Limb (tissue), 2 donors: ENCODE results near the gene TMEM116.
"Not testable (repeated sequence)": the region's sequence is repeated elsewhere in the genome, so short reads cannot be mapped to it uniquely, and the experiment has no call there.

ENCODE experiments used
- DNase-seq, 2 donors: peaks; one replicate each; pipeline ENCODE4 v3.0.0-alpha.2; 2016; ENCODE audit errors: extremely low spot score in 2 of 2

Gene TMEM116

GRCh38 chr12:111978545-111978944 is 34.4 kb downstream of the TMEM116 start:
- DNase-seq, result no peak

- DNase-seq, result no peak
These were observed 36.1 kb downstream of the TMEM116 start for GRCh38 chr12:111976860-111977259.

DNA sequence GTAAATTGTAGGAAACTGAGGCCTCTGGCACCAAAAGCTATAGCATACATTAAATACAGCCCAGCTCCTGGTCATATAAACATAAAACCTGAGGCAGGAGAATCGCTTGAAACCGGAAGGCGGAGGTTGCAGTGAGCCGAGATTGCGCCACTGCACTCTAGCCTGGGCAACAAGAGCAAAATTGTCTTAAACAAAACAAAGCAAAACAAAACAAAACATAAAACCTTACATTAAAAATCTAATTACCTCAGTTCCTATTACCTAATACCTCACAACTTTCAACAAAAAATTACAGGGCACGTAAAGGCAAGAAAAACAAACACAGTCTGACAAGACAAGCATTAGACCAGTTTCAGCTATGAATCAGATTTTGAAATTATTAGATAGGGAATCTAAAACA is 36.7 kb downstream of the TMEM116 start:
- DNase-seq, result no peak

DNA sequence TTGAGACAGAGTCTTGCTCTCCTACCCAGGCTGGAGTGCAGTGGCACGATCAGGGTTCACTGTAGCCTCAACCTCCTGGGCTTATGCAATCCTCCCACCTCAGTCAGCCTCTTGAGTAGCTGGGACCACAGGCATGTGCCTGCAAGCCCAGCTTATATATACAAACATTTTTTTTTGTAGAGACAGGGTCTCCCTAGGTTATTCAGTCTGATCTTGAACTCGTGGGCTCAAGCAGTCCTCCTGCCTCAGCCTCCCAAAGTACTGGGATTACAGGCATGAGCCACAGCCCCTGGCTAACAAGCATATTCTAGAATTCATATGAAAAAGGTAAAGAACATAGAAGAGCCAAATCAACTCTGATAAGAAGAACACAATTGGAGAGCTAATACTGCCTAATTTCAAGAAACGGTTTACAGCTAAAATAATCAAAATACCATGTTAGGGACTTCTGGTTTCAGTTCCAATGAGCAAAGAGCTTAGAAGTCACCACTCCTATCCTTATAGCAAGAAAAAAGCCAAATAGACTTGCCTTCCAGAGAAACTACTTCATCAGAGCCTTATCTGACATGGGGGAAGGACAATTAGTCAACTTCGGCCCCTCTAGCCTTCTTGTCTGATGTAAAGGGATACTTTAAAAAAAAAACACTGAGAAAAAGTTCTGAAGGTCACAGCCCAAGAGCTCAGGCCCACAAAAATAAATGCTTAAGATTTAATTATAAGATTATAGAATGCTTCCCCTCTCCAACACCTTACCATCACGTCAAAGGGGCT is 37.6 kb downstream of the TMEM116 start:
- DNase-seq, result no peak

DNA sequence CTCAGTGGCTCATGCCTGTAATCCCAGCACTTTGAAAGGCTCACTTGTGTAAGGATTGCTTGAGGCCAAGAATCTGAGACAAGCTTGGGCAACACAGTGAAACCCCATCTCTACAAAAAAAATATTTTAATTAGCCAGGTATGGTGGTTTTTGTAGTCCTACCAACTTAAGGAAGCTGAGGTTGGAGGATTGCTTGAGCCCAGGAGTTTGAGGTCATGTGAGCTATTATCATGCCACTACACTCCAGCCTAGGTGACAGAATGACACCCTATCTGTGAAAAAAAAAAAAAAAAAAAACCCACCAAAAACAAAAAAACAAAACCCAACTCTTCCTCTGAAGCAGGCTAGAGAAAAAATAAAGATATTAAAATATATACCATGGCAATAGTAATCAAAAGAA is 41.2 kb downstream of the TMEM116 start:
- DNase-seq, result no peak

DNA sequence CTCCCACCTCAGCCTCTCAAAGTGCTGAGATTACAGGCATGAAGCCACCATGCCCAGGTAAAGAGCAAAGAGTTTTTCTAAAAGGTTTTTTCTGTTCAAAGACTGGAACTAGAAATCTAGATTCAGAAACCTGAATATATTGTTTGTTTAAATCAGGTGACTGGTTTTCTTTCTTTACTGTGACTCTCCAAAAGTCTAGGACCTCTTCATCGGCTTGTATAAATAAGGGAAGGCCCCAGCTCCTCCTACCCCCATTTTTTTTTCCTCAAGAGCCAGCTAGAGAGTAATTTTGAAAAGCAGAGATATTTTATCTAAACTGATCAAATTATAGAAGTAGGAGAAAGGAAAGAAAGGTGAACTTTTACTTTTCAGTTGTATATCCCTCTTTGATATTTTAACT is 48.0 kb downstream of the TMEM116 start:
- DNase-seq, result no peak

GRCh38 chr12:111959518-111959917 is 53.4 kb downstream of the TMEM116 start:
- DNase-seq, result not testable (repeated sequence)

DNA sequence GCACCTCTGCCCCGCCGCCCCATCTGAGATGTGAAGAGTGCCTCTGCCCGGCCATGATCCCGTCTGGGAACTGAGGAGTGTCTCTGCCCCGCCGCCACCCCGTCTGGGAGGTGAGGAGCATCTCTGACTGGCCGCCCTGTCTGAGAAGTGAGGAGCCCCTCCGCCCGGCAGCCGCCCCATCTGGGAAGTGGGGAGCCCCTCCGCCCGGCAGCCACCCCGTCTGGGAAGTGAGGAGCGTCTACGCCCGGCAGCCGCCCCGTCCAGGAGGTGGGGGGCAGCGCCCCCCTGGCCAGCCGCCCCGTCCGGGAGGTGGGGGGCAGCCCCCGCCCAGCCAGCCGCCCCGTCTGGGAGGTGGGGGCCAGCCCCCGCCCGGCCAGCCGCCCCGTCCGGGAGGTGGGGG is 55.7 kb downstream of the TMEM116 start:
- DNase-seq, result not testable (repeated sequence)

DNA sequence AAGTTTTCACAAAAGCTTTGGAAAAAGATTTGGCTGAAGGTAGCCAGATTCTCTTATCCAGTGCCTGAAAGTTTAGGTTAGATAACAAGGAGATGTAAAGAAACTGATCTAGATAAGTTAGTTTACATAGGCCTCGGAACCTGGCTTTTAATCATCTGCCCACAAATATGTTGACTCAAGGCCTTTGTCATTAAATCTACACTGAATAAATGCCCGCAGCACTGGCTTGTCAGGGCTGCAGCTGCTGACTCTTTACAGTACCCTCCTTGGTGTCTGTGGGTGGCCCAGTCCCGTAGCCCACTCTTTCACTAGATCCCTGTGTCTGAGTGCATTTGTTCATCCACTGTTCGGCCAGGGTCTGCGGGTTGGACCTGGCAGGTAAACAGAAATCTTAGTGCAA is 58.0 kb downstream of the TMEM116 start:
- no peak for DNase-seq

DNA sequence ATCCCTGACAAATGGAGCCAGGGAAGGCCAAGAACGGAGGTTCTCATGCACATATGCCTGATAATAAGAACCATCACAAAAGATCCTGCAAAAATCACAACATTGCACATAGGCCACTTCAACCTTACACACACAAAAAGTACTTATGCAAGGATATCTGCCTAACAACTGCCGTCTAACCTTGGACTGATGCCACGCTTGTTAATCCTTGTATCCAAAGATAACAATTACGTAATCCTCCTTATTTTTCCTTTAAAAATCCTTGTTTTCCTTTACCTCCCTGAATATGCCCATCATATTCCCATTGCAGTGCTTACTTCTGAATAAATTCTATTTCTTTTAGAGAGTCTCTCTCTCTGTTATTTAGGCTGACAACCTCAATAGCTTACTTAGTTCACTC is 59.5 kb downstream of the TMEM116 start:
- no peak for DNase-seq

GRCh38 chr12:111952084-111952787 is 60.7 kb downstream of the TMEM116 start:
- not testable (repeated sequence) for DNase-seq

- DNase-seq, result not testable (repeated sequence)
These were observed 61.8 kb downstream of the TMEM116 start for GRCh38 chr12:111950961-111951676.

DNA sequence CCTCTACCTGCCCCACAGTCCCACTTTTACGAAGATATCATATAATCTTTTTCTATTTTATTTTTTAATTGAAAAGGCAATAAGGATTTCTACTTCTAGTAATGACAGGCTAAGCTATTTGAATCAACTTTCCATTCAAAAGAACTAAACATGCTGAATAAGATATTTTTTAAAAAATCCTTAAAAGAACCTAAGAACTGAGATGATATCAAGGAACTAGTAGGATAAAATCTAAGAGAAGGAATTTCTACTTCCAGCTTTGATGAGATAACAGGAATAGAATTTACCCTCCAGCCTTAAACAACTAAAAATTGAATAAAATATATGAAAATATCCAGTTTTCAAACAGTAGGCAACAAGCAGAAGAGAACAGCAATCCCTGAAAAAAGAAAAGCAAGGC is 69.0 kb downstream of the TMEM116 start:
- no peak for DNase-seq

DNA sequence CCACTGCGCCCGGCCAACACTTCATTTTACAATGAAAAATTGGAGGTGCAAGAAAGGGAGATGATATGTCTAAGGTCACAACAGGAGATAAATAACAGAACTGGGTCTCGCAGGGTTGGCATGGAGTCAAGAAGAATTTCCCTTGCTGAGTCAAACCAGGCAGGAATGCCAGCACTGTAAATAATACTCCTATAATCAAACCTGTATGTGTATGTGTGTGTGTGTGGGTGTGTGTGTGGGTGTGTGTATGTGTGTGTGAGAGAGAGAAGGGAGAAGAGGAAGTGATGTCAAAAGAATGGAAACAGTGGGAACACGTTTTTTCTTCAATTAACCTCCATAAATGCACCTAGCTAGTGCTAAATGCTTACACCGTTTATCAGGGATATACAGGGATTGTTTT is 70.4 kb downstream of the TMEM116 start:
- no peak for DNase-seq

DNA sequence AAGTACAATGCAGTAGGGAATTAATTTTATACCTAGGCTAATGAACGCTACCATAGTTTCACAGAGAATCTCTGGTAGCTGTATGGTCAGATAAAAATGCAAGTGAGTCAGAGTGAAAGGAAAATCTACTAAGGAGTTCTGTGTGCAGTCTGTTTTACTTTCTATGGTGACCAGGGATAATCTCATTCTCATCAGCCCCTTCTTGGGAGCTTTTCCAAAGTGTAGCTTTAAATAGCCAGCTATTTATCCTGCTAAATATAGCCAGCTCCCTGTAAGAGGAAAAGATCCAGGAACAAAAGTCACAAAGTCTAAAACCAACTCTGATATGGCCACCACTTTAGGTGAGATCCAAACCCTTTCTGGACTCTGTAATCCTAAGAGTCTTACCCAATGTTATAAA is 75.5 kb downstream of the TMEM116 start:
- DNase-seq, result no peak

- no peak for DNase-seq
These were observed 76.1 kb downstream of the TMEM116 start for GRCh38 chr12:111936869-111937268.

DNA sequence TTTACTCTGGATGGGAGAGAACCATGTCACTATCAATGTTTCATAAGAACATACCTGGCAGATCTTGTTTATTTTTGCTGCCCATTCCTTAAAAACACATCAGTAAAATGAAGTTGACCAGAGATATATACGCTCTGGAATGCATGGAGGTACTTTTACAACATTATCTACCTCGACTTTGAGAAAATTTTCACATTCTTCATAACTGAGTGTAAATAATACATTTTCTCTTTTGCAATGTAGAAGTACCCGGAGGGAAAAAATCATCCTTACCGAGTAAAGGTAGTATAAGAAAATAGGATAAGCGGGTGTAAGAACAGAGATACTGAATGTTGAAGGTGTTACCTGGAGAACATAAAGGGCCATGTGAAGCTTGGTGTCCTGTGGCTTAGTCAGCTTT is 80.7 kb downstream of the TMEM116 start:
- DNase-seq, result no peak

DNA sequence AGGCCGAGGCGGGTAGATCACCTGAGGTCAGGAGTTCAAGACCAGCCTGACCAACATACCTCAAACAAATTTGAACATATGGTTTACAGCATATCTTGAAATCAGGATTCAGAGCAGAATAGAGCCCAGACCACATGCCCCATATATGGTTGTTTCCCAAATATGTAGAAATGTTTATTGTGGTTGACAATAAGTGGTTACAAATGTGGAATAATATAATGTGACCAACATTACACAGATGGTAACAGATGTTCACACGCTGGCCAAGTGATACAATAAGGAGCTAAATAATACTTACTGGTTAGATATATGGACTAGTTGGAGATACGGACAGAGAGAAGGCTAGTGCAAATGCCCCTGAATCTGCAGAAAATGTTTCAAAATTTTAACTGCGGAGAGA is 85.6 kb downstream of the TMEM116 start:
- no peak for DNase-seq

- no peak for DNase-seq
These were observed 86.3 kb downstream of the TMEM116 start for GRCh38 chr12:111926631-111927030.

DNA sequence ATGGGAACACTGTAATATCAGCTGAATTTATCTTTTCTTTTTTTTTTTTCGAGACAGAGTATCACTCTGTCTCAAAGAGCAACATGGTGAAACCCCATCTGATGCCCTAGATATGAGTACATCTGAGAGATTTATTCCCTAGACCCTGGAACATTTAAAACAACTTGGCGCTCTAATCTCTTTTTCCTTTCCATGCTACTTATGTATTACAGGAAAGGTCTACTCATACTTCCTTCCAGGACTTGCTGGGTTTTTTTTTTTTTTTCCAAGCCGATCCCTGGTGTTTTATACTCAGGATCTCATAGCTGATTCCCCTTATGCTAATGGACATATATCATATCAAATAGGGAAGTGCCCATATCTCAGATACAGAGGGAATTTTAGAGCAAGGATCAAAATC is 87.8 kb downstream of the TMEM116 start:
- no peak for DNase-seq

GRCh38 chr12:111907740-111908139 is 105.2 kb downstream of the TMEM116 start:
- DNase-seq, result no peak

DNA sequence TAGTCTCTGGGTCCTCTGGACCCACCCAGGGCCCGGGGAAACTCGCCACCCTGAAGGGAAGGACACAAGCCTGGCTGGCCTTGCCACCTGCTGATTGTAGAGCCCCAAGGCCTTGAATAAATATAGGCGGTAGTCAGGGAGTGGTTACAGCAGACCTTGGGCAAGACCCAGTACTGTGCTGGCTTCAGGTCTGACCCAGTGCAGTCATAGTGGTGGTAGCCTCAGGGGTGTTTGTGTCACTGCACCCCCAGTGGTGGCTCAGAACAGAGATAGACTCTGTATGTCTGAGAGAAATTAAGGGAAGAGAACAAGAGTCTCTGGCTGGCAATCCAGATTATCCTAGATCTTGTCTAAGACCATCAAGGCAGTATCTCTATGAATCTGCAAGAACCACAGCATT is 107.5 kb downstream of the TMEM116 start:
- no peak for DNase-seq
